Gastrocnemius medialis (tissue), 4 donors: ENCODE data around the gene KRT20.

Source experiments
- CTCF ChIP-seq, 5 experiments: fragments of 450-650 bp in 3 of 5; fragments of 200-600 bp in 2 of 5; sonication (generic) in 2 of 5; IDR thresholded peaks in 4 of 5; conservative IDR thresholded peaks in 1 of 5; 1 replicate in 4 of 5; 2 replicates in 1 of 5; pipeline ENCODE4 v1.5.1; 2016 to 2019; ENCODE audit warnings: antibody characterized with exemption in 5 of 5, mild to moderate bottlenecking in 3 of 5, moderate library complexity in 3 of 5
- POLR2A ChIP-seq, 2 donors: fragments of 450-650 bp; IDR thresholded peaks; one replicate each; pipeline ENCODE4 v1.6.1; 2017; ENCODE audit warnings: antibody characterized with exemption in 2 of 2, mild to moderate bottlenecking in 2 of 2, moderate library complexity in 2 of 2

GRCh38 chr17:40873801-40874200, 11.2 kb downstream of the KRT20 start:
- TF ChIP-seq CTCF (IDR thresholded peaks at IDR 0.05 in 4 of 5, conservative IDR thresholded peaks at IDR 0.05 in 1 of 5) (no peak), POLR2A (IDR thresholded peaks at IDR 0.05) (no peak)
